Measurements from ENCODE around the gene FAM227B.

FAM227B gene

GRCh38 chr15:49456166-49456565 lies 164.5 kb downstream of the FAM227B start:
- no peak for DNase-seq (ENCODE audit: extremely low spot score, insufficient read length, low read depth)
- no peak for FAIRE-seq

GRCh38 chr15:49452595-49452994 lies 168.0 kb downstream of the FAM227B start:
- DNase-seq (ENCODE audit: extremely low spot score, insufficient read length, low read depth) (no peak), FAIRE-seq (no peak)

- no peak for FAIRE-seq
- DNase-seq (ENCODE audit: extremely low spot score, insufficient read length, low read depth): no peak
Observed at GRCh38 chr15:49441816-49442215, 178.8 kb downstream of the FAM227B start.

DNA sequence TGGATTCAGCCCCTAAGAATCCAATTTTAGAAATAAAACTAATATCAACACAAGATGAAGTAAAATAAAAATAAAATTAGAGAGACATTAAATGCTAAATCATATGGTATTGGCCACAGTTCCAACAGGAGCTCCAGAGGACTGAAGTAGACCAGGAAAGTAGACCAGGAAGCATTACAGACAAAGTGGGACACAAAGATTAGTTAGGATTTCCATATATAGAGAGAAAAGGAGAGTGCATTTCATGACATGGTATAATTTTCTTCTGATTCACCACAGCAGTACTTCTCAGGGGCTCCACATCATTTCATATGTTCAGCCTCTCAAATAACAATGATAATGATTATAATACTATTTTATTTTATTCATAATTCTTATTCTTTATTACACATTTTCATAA lies 179.3 kb downstream of the FAM227B start:
- no peak for FAIRE-seq
- no peak for DNase-seq (ENCODE audit: extremely low spot score, insufficient read length, low read depth)

- FAIRE-seq (no peak), DNase-seq (ENCODE audit: extremely low spot score, insufficient read length, low read depth) (no peak)
Observed at GRCh38 chr15:49439678-49440395, 180.8 kb downstream of the FAM227B start.

GRCh38 chr15:49438962-49439631 lies 181.5 kb downstream of the FAM227B start:
- peak; percentile 41 for FAIRE-seq
- no peak for DNase-seq (ENCODE audit: extremely low spot score, insufficient read length, low read depth)

GRCh38 chr15:49436751-49437150 lies 183.9 kb downstream of the FAM227B start:
- DNase-seq (ENCODE audit: extremely low spot score, insufficient read length, low read depth): no peak
- FAIRE-seq: no peak

GRCh38 chr15:49435174-49435573 lies 185.4 kb downstream of the FAM227B start:
- FAIRE-seq: no peak
- no peak for DNase-seq (ENCODE audit: extremely low spot score, insufficient read length, low read depth)

- DNase-seq (ENCODE audit: extremely low spot score, insufficient read length, low read depth): no peak
- FAIRE-seq: no peak
Observed at GRCh38 chr15:49430046-49430445, 190.6 kb downstream of the FAM227B start.

- FAIRE-seq: no peak
Observed at GRCh38 chr15:49428409-49429095, 192.1 kb downstream of the FAM227B start.

DNA sequence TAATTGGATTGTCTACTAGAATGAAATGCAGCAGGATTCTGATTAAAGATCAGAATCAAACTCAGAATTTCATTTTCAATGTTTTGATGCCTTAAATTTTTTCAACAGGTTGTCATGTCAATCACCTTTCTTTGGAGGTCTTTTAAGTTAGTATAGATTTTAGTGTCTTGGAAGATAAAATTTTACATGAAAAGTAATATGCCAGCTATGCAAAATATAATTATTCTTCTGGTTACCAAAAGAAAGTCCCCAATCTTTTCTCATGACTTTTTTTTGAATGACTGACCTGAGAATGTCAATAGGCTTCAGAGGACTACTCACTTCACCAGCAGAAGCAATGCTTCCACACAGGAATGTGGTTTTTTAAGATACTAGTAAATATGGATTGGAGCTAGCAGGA lies 193.2 kb downstream of the FAM227B start:
- no peak for FAIRE-seq
- DNase-seq (ENCODE audit: extremely low spot score, insufficient read length, low read depth): no peak

More at GRCh38 chr15:49428409-49429095, 192.1 kb downstream of the FAM227B start:
- no peak for DNase-seq (ENCODE audit: extremely low spot score, insufficient read length, low read depth)

- DNase-seq (ENCODE audit: extremely low spot score, insufficient read length, low read depth): no peak
- no peak for FAIRE-seq
Observed at GRCh38 chr15:49424954-49425353, 195.7 kb downstream of the FAM227B start.

DNA sequence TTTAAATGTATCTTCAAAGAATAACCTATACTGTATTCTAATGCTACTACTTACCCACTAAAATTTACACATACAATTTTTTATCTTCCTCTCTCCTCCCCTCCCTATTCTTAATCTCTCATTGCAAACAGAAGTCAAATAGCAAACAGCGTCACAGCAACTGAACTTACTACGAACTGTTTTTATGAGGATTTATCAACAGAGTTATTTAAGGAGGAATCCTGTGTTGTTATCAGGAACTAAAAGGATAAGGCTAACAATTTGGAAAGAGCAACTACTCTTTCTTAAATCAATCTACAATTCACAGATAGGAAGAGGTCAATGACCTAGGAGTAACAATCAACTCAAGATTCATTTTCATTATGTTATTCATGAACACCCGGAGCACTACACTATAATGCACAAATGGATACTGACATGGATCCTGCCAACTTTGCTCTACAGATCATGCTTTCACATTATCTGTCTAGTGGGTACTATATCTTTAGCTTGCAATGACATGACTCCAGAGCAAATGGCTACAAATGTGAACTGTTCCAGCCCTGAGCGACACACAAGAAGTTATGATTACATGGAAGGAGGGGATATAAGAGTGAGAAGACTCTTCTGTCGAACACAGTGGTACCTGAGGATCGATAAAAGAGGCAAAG lies 196.6 kb downstream of the FAM227B start:
- DNase-seq (ENCODE audit: extremely low spot score, insufficient read length, low read depth) (no peak), FAIRE-seq (no peak)

GRCh38 chr15:49423021-49423420 lies 197.6 kb downstream of the FAM227B start, which contains the start of gene FGF7:
FGF7 (plus strand) TSS chr15:49423242; CDS start chr15:49424298, 1,056 bp downstream.
- DNase-seq (ENCODE audit: extremely low spot score, insufficient read length, low read depth): no peak
- FAIRE-seq: no peak

- peak; percentile 68 for FAIRE-seq
- DNase-seq (ENCODE audit: extremely low spot score, insufficient read length, low read depth): peak; percentile 8
Observed at GRCh38 chr15:49421991-49422390, 198.6 kb downstream of the FAM227B start.

DNA sequence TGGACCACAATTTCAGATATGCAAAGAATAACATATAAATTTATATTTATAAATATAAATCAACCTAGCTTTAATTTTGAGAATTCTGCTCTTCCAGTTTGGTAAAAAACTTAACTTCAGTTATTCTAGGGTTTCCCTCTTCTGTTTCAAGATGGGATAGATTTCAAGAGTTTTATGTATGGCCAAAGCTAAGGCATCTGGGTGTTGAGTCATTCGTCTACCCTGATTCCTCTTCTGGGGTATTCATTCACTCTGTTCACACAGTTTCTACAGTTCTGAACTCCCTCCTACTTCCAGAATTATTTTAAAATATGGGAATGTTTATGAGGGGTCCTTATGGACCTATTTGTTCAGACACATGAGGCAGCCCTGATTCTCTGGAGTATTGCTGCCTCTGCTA lies 201.8 kb downstream of the FAM227B start:
- no peak for DNase-seq (ENCODE audit: extremely low spot score, insufficient read length, low read depth)

DNA sequence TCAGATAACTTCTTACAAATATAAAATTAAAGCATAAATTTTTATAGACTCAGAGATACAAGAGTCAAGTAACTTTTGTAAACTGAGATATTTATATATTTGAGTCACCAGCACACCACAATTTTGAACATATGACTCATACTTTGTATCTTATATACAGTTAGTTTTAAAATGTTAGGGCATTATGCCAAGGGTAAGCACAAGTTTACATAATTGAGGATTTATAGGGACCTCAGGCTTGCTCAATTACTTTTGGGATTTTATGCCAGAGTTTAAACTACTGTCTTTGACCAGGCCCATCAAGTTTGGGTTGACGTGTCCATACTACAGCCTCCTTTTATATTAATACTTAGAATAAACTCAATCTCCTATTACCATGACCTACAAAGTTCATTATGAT lies 205.0 kb downstream of the FAM227B start:
- no peak for FAIRE-seq

More for the DNA sequence above, 201.8 kb downstream of the FAM227B start:
- FAIRE-seq: no peak

DNA sequence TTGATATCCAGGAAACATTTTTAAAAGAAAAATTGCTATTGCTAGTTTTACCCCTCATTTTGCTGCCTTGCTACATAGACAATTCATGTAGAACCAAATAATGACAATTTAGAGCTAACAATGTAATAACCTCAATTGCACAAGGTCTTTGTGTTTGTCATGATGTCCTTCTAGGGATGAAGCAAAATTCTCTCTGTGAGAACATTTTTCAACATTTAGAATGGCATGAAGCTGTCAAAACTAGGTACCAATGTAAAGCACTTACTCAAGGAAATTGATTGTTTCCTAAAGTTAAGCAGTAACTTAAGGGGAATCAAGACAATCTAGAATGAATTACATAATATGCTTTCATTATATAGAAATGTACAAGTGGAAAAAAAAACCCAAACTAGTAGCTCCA lies 205.5 kb downstream of the FAM227B start:
- no peak for DNase-seq (ENCODE audit: extremely low spot score, insufficient read length, low read depth)
- FAIRE-seq: no peak

More for the DNA sequence above, 205.0 kb downstream of the FAM227B start:
- no peak for DNase-seq (ENCODE audit: extremely low spot score, insufficient read length, low read depth)

GRCh38 chr15:49412797-49413196 lies 207.8 kb downstream of the FAM227B start:
- no peak for DNase-seq (ENCODE audit: extremely low spot score, insufficient read length, low read depth)
- FAIRE-seq: no peak

GRCh38 chr15:49410641-49411040 lies 210.0 kb downstream of the FAM227B start:
- no peak for FAIRE-seq

More at GRCh38 chr15:49410641-49411040, 210.0 kb downstream of the FAM227B start:
- no peak for DNase-seq (ENCODE audit: extremely low spot score, insufficient read length, low read depth)

Data from GM18507 (cell line).